ENCODE data around the gene SAT2.

The SAT2 gene

GRCh38 chr17:7576432-7576937 lies 51.1 kb downstream of the SAT2 start:
- in situ Hi-C loops (cut with MboI; ENCODE audit: low sequenced_read_pairs) = no loop called here
